ENCODE data around the gene FALEC. TPM values are rescaled to one million over a fixed set of nuclear protein-coding genes. Genes with fewer than 3 reads are reported as not detected.

FALEC gene
- total and polyA plus RNA-seq, 9 of the 15 experiments (the other 6 are each of a cell fraction or from before 2014, with no cell fraction given): 0.15 to 1.8 (median 0.53) TPM; not detected in 5

GRCh38 chr1:150474869-150475268 is 40.7 kb upstream of the FALEC start:
- intact Hi-C loops (cut with micrococcal nuclease): no loop called here

More at GRCh38 chr1:150474869-150475268, 40.7 kb upstream of the FALEC start:
- TF ChIP-seq PHTF2 (CRISPR knock-in tag; IDR thresholded peaks at IDR 0.05) (no peak), ARID1B (IDR thresholded peaks at IDR 0.05) (no peak), PBX2 (CRISPR knock-in tag; IDR thresholded peaks at IDR 0.05; ENCODE audit: low read depth) (no peak), PBX2 (tag; conservative IDR thresholded peaks at IDR 0.05; ENCODE audit: low read depth) (0 out of 2 replicates have a peak, but pooled peaks have one; percentile 8), ZNF133 (CRISPR knock-in tag; IDR thresholded peaks at IDR 0.05) (no peak)
- no peak for DNase-seq (ENCODE audit: extremely low read depth in 1 of 4, low spot score in 3 of 4)
- WGBS (ENCODE audit: insufficient coverage, low coverage, missing lambda C conversion rate): 39% methylated on average over 4 of the region's 4 CpGs
- Histone ChIP-seq H3K9ac (ENCODE audit: insufficient read depth in 1 of 2, low read depth in 2 of 2, low read length in 2 of 2) (no peak overlapping the region), H2AFZ (ENCODE audit: low read depth, low read length) (no peak overlapping the region), H3K27me3 (ENCODE audit: control insufficient read depth in 2 of 2, insufficient read depth in 2 of 2, low read length in 2 of 2) (no peaks in the 10 kb centered on the region), H3K9me3 (replicated peaks; ENCODE audit: control insufficient read depth, insufficient read depth, low read depth, low read length) (no peaks in the 10 kb centered on the region), H3K9me1 (ENCODE audit: control insufficient read depth, insufficient read depth, low read length) (no peaks in the 10 kb centered on the region), H3K27ac (ENCODE audit: extremely low read depth, low read depth, low read length) (no peak overlapping the region), H3K36me3 (ENCODE audit: control insufficient read depth, insufficient read depth, low read length) (peaks cover 38% of the 10 kb centered on the region), H3K4me2 (ENCODE audit: insufficient read depth, low read length) (no peak overlapping the region), H4K20me1 (replicated peaks; ENCODE audit: control insufficient read depth, insufficient read depth, low read length) (no peaks in the 10 kb centered on the region), H3K79me2 (ENCODE audit: control insufficient read depth, insufficient read depth, low read length) (no peaks in the 10 kb centered on the region), H3K4me3 (no peak overlapping the region), H3K4me1 (replicated peaks in 1 of 2; ENCODE audit: control insufficient read depth in 2 of 2, insufficient read depth in 2 of 2, low read length in 2 of 2) (peaks cover 4 to 24% of the 10 kb centered on the region in 2 experiments)
- BruUV-seq (replicated peaks): no TSS peak
- ATAC-seq: no peak
- CTCF ChIA-PET (ENCODE audit: low intra/inter-chr PET ratio): no interaction called here
- in situ Hi-C loops (cut with MboI): no loop called here
- no peak for FAIRE-seq
- POLR2A ChIA-PET: interaction anchor here (0.6 to 1.0 kb wide), 2 partner anchors 10 to 86 kb away, joined by 3 to 4 read pairs; no protein-coding TSS in a partner anchor

Data from K562 (cell line).